GM19240 (cell line): ENCODE results near the gene POU3F1.
A peak's percentile ranks its signal among the peaks of the same experiment; 100 is the strongest.

ENCODE experiments used
- DNase-seq: peaks from one replicate; pipeline ENCODE4 v3.0.0; 2011; ENCODE audit warnings: low spot score; ENCODE audit not compliant: insufficient read length

POU3F1 gene

DNA sequence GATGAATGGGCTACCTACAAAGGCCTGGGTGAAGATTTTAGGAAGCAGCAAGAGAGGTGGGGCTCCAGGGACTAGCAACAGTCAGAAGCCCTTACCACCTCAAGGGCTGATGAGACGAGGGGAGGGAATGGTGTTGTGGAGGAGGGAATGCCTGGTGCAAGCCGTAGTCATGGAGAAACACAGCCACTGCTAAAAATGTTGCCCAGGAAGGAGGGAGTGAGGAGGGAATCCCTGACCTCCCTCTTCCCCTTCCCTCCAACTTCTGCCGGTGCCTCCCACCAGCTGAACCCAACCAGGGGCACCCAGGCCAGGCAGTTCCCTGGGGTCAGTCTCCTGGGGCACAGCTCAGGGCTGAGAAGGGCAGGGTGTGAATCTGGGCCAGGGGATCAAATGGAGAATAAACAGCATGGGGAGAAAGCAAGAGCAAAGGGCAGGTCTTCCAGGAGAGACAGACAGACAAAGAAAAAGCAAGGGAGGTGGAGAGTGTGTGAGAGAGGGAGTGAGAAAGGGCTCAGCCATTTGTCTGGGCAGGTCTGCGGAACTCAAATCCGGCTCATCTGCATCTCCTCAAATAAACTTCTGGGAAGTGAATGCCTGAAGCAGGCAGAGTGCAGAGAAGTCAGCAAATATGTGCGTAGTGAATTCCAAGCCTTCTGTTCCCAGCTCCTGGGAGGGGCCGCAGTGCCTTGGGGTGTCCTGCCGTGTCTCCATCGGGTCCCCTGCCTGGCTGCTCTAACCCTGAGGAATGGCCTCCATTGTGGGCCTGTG, 27.1 kb upstream of the POU3F1 start:
- no peak for DNase-seq

DNA sequence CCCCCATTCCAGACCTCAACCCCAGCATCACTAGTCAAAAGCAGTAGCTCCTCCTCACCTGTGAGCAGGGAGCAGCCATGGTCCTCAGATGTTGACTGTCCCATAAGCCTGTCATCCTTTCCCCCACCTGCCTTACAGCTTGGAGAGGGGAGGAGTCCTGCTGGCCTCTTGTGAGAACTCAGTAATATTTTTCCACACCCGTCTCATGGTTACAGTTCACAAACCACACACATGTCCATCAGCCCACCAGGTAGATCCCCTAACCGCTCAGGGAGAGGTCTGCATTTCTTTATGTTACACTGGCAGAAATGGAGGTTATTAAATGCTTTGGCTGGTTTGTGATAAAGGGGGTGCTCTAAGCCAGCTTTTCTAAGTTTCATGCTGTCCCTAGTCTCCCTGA, 26.3 kb upstream of the POU3F1 start:
- DNase-seq = no peak

DNA sequence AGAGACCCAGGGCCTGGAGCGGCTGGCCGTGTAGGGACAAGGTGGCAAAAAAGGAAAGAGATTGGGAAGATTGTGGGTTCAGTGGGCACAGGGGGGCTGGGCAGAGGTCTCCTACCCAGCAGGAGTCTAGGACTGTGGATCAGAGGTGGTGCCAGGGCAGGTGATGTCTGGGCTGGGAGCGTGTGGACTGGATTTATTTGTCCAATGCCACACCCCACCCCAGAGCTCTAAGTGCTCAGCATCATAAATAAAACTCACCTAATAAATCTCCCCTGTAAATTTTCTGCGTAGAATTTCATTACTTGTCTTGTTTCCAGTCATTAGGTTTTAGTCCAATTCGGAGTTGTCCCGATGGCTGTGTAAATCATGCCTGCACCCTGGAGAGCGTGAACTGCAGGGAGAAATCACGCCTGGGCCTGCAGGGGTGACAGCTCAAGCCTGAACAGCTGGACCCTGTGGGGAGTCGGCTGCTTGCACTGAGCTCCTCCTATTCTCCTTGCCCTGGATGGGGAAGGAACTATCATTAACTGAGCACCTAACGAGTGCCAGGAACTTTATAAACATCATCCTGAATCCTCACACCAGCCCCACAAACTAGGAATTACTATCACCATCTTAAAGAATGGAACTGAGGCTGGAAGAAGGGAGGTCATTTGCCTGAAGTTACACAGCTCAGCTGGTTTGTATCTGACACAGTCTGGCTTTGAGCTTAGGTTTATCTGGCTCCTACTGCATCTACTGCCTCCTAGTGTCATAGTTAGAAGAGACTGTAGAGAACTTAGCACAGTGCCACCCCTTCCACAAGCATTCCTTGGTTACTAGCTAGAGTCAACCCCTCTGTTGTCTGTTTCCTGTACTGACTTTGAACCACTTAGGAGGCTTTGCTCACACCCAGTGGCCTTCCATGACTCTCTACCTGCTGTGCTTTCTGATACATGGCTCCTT, 25.0 kb upstream of the POU3F1 start:
- DNase-seq = peak; percentile 39

GRCh38 chr1:38068980-38069340, 22.4 kb upstream of the POU3F1 start:
- no peak for DNase-seq

- DNase-seq = no peak
These were observed 21.8 kb upstream of the POU3F1 start for GRCh38 chr1:38068220-38068979.

- no peak for DNase-seq
These were observed 17.8 kb upstream of the POU3F1 start for GRCh38 chr1:38064197-38064903.

DNA sequence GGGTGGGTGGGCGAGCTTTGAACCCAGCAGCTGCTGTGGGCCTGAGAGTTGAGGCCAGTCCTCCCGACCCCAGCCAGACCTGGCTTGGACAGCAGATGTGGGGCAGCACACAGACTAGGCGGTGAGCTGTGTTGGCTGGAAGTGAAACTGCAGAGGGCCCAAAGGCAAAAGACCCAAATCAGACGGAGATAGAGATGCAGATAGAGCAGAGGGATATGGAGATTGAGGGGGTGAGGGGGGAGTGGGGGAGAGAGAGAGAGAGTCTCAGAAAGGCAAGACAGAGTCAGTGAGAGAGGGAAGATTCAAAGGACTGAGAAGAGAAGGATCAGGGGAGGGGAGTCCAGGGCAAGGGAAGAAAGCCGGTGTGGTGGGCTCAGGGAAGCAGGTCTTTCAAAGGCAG, 17.0 kb upstream of the POU3F1 start:
- no peak for DNase-seq

DNA sequence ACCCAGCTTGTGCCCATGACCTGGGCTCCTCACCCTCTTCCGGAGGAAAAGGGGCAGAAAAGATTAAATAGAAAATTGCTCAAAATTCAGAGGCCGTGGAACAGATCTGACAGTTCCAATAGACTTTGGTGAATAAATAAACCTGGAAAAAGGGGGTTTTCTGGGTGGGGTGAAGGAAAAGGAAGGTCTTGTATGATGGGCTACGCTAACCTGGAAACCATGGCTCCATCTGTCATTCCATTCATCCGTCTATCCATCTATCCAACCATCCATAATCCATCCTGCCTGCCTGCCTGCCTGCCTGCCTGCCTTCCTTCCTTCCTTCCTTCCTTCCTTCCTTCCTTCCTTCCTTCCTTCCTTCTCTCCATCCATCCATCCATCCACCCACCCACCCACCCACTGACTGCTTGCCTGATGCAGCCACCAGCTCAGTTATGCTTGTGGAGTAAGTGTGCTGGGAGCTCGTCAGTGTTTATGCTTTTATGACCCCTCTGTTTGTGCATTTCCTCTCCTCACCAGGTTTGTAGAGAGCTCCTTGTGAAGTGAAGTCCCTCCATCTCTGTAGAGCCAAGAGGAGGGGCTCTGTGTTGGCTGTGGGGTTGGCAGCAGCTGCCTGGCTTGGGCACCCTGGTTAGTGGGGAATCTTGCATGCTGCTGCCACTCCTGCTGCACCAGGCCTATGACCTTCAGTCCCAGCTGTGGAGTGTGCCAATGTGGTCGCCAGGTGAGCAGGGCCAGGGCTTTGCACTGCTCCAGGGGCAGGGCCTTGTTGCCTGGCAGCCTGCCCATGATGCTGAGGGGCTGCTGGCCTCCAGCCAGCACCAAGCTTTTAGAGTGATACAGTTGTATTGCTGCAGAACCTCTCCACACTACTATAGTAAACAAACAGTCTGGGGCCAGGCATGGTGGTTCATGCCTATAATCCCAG, 16.0 kb upstream of the POU3F1 start:
- DNase-seq = no peak

GRCh38 chr1:38061883-38062328, 15.3 kb upstream of the POU3F1 start:
- no peak for DNase-seq

DNA sequence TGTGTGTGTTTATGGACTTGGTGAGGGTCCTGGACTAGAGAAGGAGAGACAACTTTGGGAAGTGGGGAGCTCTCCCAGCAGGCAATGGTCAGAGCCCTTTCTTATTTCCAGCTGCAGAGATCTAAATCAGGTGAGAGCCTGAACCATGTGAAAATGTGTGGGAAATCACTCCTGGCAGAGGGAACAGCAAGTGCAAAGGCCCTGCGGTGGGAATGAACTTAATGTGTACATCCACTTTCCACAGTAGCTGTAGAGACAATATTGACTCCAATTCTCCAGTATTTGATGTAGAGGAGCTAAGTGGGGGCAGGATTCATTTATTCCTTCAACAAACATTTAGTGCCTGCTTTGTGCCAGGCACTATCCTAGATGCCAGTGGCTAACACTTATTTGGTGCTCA, 14.7 kb upstream of the POU3F1 start:
- DNase-seq = no peak

DNA sequence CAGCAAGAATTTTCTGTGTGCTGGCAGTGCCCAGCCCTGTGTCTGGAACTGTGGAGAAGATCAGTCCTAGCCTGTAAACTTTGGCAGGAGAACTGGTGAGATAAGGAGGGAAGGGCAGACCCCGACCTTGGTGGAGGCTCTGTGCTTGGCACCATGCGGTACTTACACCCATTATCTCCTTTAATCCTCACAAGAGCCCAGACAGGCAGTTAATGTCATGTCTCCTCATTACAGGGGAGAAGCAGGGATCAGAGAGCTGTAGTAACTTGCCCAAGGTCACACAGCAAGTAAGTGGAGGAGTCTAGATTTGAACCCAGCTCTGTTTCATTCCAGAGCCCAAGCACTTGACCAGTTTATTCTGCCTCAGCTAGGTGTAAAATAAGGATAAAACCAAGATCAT, 13.9 kb upstream of the POU3F1 start:
- DNase-seq = no peak

GRCh38 chr1:38059635-38060250, 13.2 kb upstream of the POU3F1 start:
- DNase-seq = no peak

DNA sequence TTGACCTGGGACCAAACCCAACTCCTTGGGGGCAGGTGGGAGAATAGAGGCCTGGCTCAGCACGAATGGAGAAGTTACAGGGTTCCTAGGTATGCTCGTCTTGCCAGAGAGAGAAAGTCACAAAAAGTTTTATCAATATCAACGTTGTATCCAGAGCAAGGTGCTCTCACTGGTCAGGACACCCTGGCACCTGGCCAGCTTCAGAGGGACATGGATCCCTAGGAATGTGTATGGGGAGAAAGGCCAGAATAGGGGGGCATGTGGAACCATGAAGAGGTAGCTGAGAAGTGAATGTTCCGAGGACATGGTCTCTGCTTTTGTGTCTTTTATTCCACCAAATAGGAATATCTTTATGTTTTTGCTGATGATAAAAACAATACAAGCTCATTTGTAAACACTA, 9.4 kb upstream of the POU3F1 start:
- DNase-seq = no peak

GRCh38 chr1:38055398-38055797, 8.8 kb upstream of the POU3F1 start:
- no peak for DNase-seq

GRCh38 chr1:38053416-38054091, 7.0 kb upstream of the POU3F1 start:
- no peak for DNase-seq

- no peak for DNase-seq
These were observed 6.3 kb upstream of the POU3F1 start for GRCh38 chr1:38052750-38053415.

DNA sequence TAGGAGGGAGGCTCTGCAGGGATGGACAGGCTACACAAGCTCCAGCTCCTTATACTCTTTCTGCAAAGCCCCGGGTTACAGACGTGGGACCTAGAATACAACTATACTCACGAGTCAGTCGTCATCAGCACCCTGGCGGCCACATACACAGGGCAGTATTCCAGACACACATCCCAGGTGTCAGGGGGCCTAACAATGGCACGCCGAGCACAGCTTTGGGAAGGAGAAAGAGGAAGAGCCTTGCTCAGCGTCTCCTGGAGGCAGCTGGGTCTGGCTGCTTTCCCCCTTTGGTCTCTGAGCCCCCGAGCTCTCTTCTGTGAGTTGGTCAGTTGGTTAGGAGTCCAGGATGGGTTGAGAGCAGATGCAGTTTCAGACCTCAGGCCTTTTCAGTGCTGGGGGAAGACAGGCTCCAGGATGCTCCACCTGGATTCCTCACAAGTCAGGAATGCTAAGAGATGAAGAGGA, 4.5 kb upstream of the POU3F1 start:
- DNase-seq = no peak

DNA sequence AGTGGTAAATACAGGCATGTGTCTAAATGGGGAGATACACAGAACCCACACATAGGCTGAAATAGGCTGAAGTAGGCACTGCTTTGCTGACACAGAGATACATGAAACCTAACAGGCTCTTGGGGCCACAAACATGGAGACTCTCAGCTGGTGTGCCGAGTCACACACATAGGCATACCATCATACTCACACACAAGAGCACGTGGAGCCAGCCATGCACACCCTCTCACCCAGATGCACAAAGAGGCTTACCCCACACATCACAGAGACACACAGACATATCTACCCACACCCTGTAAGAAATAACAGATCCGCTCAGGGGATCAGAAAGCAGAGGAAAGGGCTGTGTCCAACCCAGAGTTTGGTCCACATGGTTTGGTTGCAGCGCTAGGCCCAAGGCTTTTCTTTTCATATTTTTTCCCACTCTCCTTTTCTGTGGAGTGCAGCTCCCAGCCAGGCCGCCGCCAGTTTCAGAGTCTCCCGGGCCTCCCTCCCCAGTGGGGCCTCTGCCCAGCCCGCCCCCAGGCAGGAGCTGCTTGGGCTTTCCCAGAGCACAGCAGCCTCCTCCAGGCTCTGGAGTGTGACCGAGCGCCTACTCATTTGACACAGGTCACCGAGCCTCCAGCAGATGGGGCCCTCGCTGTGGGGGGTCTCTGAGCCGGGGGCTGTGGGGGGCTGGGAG, 3.9 kb upstream of the POU3F1 start:
- DNase-seq = no peak
